Measurements from ENCODE around the gene RETSAT.
"Not testable (repeated sequence)": the region's sequence is repeated elsewhere in the genome, so short reads cannot be mapped to it uniquely, and the experiment has no call there.

The RETSAT gene

GRCh38 chr2:85395912-85396475 is 41.7 kb upstream of the RETSAT start:
- H3K9me3 ChIP-seq (ENCODE audit: control insufficient read depth in 2 of 2, low read length in 2 of 2) = no peaks in the 10 kb centered on the region
- no peaks in the 10 kb centered on the region for H3K27me3 ChIP-seq (ENCODE audit: control insufficient read depth in 1 of 2, insufficient read depth in 2 of 2, low read length in 2 of 2)
- peak overlapping the region; percentile 5 to 71 for H3K9ac ChIP-seq (ENCODE audit: low read length in 2 of 2)
- peaks cover 41% of the 10 kb centered on the region for H3K4me1 ChIP-seq (ENCODE audit: control insufficient read depth, insufficient read depth, low read length)
- H3K27ac ChIP-seq (ENCODE audit: low read length) = peak overlapping the region; percentile 79
- H3K4me3 ChIP-seq (ENCODE audit: low read length in 2 of 2) = peak overlapping the region in 1 of 2 donors; percentile 63
- peaks cover 3 to 6% of the 10 kb centered on the region in 2 donors for H3K36me3 ChIP-seq (ENCODE audit: control insufficient read depth in 2 of 2, insufficient read depth in 2 of 2, low read length in 2 of 2)

- no peak overlapping the region for H3K4me3 ChIP-seq (ENCODE audit: low read length in 2 of 2)
- H3K27ac ChIP-seq (ENCODE audit: low read length) = no peak overlapping the region
- no peaks in the 10 kb centered on the region for H3K27me3 ChIP-seq (ENCODE audit: control insufficient read depth in 1 of 2, insufficient read depth in 2 of 2, low read length in 2 of 2)
- H3K36me3 ChIP-seq (ENCODE audit: control insufficient read depth in 2 of 2, insufficient read depth in 2 of 2, low read length in 2 of 2) = peaks cover 11% of the 10 kb centered on the region in 2 donors
- H3K4me1 ChIP-seq (ENCODE audit: control insufficient read depth, insufficient read depth, low read length) = peaks cover 37% of the 10 kb centered on the region
- no peaks in the 10 kb centered on the region for H3K9me3 ChIP-seq (ENCODE audit: control insufficient read depth in 2 of 2, low read length in 2 of 2)
- no peak overlapping the region for H3K9ac ChIP-seq (ENCODE audit: low read length in 2 of 2)
These were observed 40.6 kb upstream of the RETSAT start for GRCh38 chr2:85394976-85395375.

GRCh38 chr2:85394261-85394681 is 39.9 kb upstream of the RETSAT start:
- Histone ChIP-seq H3K9ac (ENCODE audit: low read length in 2 of 2) (no peak overlapping the region), H3K27ac (ENCODE audit: low read length) (no peak overlapping the region), H3K9me3 (ENCODE audit: control insufficient read depth in 2 of 2, low read length in 2 of 2) (no peaks in the 10 kb centered on the region), H3K4me1 (ENCODE audit: control insufficient read depth, insufficient read depth, low read length) (peaks cover 35% of the 10 kb centered on the region), H3K36me3 (ENCODE audit: control insufficient read depth in 2 of 2, insufficient read depth in 2 of 2, low read length in 2 of 2) (peaks cover 11 to 15% of the 10 kb centered on the region in 2 donors), H3K27me3 (ENCODE audit: control insufficient read depth in 1 of 2, insufficient read depth in 2 of 2, low read length in 2 of 2) (no peaks in the 10 kb centered on the region), H3K4me3 (ENCODE audit: low read length in 2 of 2) (no peak overlapping the region)

GRCh38 chr2:85393836-85394235 is 39.5 kb upstream of the RETSAT start:
- Histone ChIP-seq H3K27ac (ENCODE audit: low read length) (no peak overlapping the region), H3K9ac (ENCODE audit: low read length in 2 of 2) (no peak overlapping the region), H3K36me3 (ENCODE audit: control insufficient read depth in 2 of 2, insufficient read depth in 2 of 2, low read length in 2 of 2) (peaks cover 11 to 20% of the 10 kb centered on the region in 2 donors)

GRCh38 chr2:85390941-85391669 is 36.8 kb upstream of the RETSAT start:
- Histone ChIP-seq H3K27ac (ENCODE audit: low read length) (no peak overlapping the region), H3K9ac (ENCODE audit: low read length in 2 of 2) (peak overlapping the region in 1 of 2 donors; percentile 13), H3K9me3 (ENCODE audit: control insufficient read depth in 2 of 2, low read length in 2 of 2) (no peaks in the 10 kb centered on the region), H3K4me3 (ENCODE audit: low read length in 2 of 2) (no peak overlapping the region), H3K27me3 (ENCODE audit: control insufficient read depth in 1 of 2, insufficient read depth in 2 of 2, low read length in 2 of 2) (no peaks in the 10 kb centered on the region), H3K36me3 (ENCODE audit: control insufficient read depth in 2 of 2, insufficient read depth in 2 of 2, low read length in 2 of 2) (peaks cover 23 to 26% of the 10 kb centered on the region in 2 donors), H3K4me1 (ENCODE audit: control insufficient read depth, insufficient read depth, low read length) (peaks cover 18% of the 10 kb centered on the region)

More at GRCh38 chr2:85393836-85394235, 39.5 kb upstream of the RETSAT start:
- Histone ChIP-seq H3K4me3 (ENCODE audit: low read length in 2 of 2) (no peak overlapping the region), H3K27me3 (ENCODE audit: control insufficient read depth in 1 of 2, insufficient read depth in 2 of 2, low read length in 2 of 2) (no peaks in the 10 kb centered on the region), H3K4me1 (ENCODE audit: control insufficient read depth, insufficient read depth, low read length) (peaks cover 33% of the 10 kb centered on the region), H3K9me3 (ENCODE audit: control insufficient read depth in 2 of 2, low read length in 2 of 2) (no peaks in the 10 kb centered on the region)

GRCh38 chr2:85388878-85389538 is 34.7 kb upstream of the RETSAT start:
- Histone ChIP-seq H3K36me3 (ENCODE audit: control insufficient read depth in 2 of 2, insufficient read depth in 2 of 2, low read length in 2 of 2) (peaks cover 25 to 30% of the 10 kb centered on the region in 2 donors), H3K4me1 (ENCODE audit: control insufficient read depth, insufficient read depth, low read length) (peaks cover 4% of the 10 kb centered on the region), H3K9ac (ENCODE audit: low read length in 2 of 2) (no peak overlapping the region), H3K27ac (ENCODE audit: low read length) (no peak overlapping the region), H3K27me3 (ENCODE audit: control insufficient read depth in 1 of 2, insufficient read depth in 2 of 2, low read length in 2 of 2) (no peaks in the 10 kb centered on the region), H3K9me3 (ENCODE audit: control insufficient read depth in 2 of 2, low read length in 2 of 2) (no peaks in the 10 kb centered on the region), H3K4me3 (ENCODE audit: low read length in 2 of 2) (no peak overlapping the region)

- Histone ChIP-seq H3K9ac (ENCODE audit: low read length in 2 of 2) (no peak overlapping the region), H3K4me3 (ENCODE audit: low read length in 2 of 2) (no peak overlapping the region), H3K27ac (ENCODE audit: low read length) (no peak overlapping the region), H3K27me3 (ENCODE audit: control insufficient read depth in 1 of 2, insufficient read depth in 2 of 2, low read length in 2 of 2) (no peaks in the 10 kb centered on the region), H3K9me3 (ENCODE audit: control insufficient read depth in 2 of 2, low read length in 2 of 2) (no peaks in the 10 kb centered on the region), H3K4me1 (ENCODE audit: control insufficient read depth, insufficient read depth, low read length) (peaks cover 3% of the 10 kb centered on the region), H3K36me3 (ENCODE audit: control insufficient read depth in 2 of 2, insufficient read depth in 2 of 2, low read length in 2 of 2) (peaks cover 28 to 33% of the 10 kb centered on the region in 2 donors)
These were observed 33.4 kb upstream of the RETSAT start for GRCh38 chr2:85387754-85388153.

- Histone ChIP-seq H3K4me3 (ENCODE audit: low read length in 2 of 2) (no peak overlapping the region), H3K27me3 (ENCODE audit: control insufficient read depth in 1 of 2, insufficient read depth in 2 of 2, low read length in 2 of 2) (no peaks in the 10 kb centered on the region), H3K9me3 (ENCODE audit: control insufficient read depth in 2 of 2, low read length in 2 of 2) (no peaks in the 10 kb centered on the region), H3K27ac (ENCODE audit: low read length) (no peak overlapping the region), H3K36me3 (ENCODE audit: control insufficient read depth in 2 of 2, insufficient read depth in 2 of 2, low read length in 2 of 2) (peaks cover 22 to 28% of the 10 kb centered on the region in 2 donors), H3K9ac (ENCODE audit: low read length in 2 of 2) (no peak overlapping the region), H3K4me1 (ENCODE audit: control insufficient read depth, insufficient read depth, low read length) (no peaks in the 10 kb centered on the region)
These were observed 31.4 kb upstream of the RETSAT start for GRCh38 chr2:85385746-85386145.

GRCh38 chr2:85383850-85384249 is 29.5 kb upstream of the RETSAT start:
- H3K4me1 ChIP-seq (ENCODE audit: control insufficient read depth, insufficient read depth, low read length) = no peaks in the 10 kb centered on the region
- peaks cover 16 to 21% of the 10 kb centered on the region in 2 donors for H3K36me3 ChIP-seq (ENCODE audit: control insufficient read depth in 2 of 2, insufficient read depth in 2 of 2, low read length in 2 of 2)

GRCh38 chr2:85383151-85383550 is 28.8 kb upstream of the RETSAT start:
- peaks cover 13 to 18% of the 10 kb centered on the region in 2 donors for H3K36me3 ChIP-seq (ENCODE audit: control insufficient read depth in 2 of 2, insufficient read depth in 2 of 2, low read length in 2 of 2)
- H3K9ac ChIP-seq (ENCODE audit: low read length in 2 of 2); H3K4me1 ChIP-seq (ENCODE audit: control insufficient read depth, insufficient read depth, low read length); H3K4me3 ChIP-seq (ENCODE audit: low read length in 2 of 2); H3K27ac ChIP-seq (ENCODE audit: low read length); H3K9me3 ChIP-seq (ENCODE audit: control insufficient read depth in 2 of 2, low read length in 2 of 2); H3K27me3 ChIP-seq (ENCODE audit: control insufficient read depth in 1 of 2, insufficient read depth in 2 of 2, low read length in 2 of 2): not testable (repeated sequence)

More at GRCh38 chr2:85383850-85384249, 29.5 kb upstream of the RETSAT start:
- no peaks in the 10 kb centered on the region for H3K27me3 ChIP-seq (ENCODE audit: control insufficient read depth in 1 of 2, insufficient read depth in 2 of 2, low read length in 2 of 2)
- no peak overlapping the region for H3K27ac ChIP-seq (ENCODE audit: low read length)
- H3K9ac ChIP-seq (ENCODE audit: low read length in 2 of 2) = no peak overlapping the region
- H3K9me3 ChIP-seq (ENCODE audit: control insufficient read depth in 2 of 2, low read length in 2 of 2) = no peaks in the 10 kb centered on the region
- H3K4me3 ChIP-seq (ENCODE audit: low read length in 2 of 2) = no peak overlapping the region

All from stomach smooth muscle (tissue), 2 donors.